CD4-positive, alpha-beta T cell (primary cell): ENCODE data around the gene TRIM33. TPM values are rescaled to one million over a fixed set of nuclear protein-coding genes. Genes with fewer than 3 reads are reported as not detected.

Source experiments
- ATAC-seq: fragments of 200-7000 bp; cut with Tn5 transposase; one replicate; pipeline ENCODE4 v1.10.0; 2022; ENCODE audit warnings: mild to moderate bottlenecking; ENCODE audit not compliant: poor library complexity
- CTCF ChIA-PET: fragments of 350-600 bp; sonication (Branson Sonifier 250); formaldehyde crosslinking; loops from one replicate; lab custom pipeline; 2021; ENCODE audit warnings: antibody characterized with exemption, inconsistent platforms; lab: Charles Lee
- POLR2A ChIA-PET: fragments of 350-600 bp; sonication (Branson Sonifier 250); formaldehyde crosslinking; loops from one replicate; lab custom pipeline; 2021; ENCODE audit warnings: antibody characterized with exemption, inconsistent platforms; lab: Charles Lee
- DNase-seq, 14 experiments: peaks; one replicate each; pipeline ENCODE4 v3.0.0-alpha.2; 2013 to 2020; ENCODE audit warnings: mixed read lengths in 2 of 14
- H3K27ac ChIP-seq, 2 donors: one replicate each; pipeline versions ENCODE4 v1.5.1 to v1.7.0; 2013; ENCODE audit warnings: low read length in 2 of 2, low read depth in 1 of 2, mild to moderate bottlenecking in 1 of 2
- H3K27me3 ChIP-seq, 2 experiments: 1 replicate in 1 of 2; 2 replicates in 1 of 2; pipeline versions ENCODE4 v1.6.1 to v1.7.0; 2013; ENCODE audit warnings: low read length in 2 of 2, control low read depth in 1 of 2, mild to moderate bottlenecking in 1 of 2, moderate library complexity in 1 of 2; ENCODE audit not compliant: insufficient read depth in 2 of 2, control insufficient read depth in 1 of 2
- H3K36me3 ChIP-seq: one replicate; pipeline ENCODE4 v1.6.1; 2013; ENCODE audit warnings: low read length, control low read depth; ENCODE audit not compliant: insufficient read depth
- H3K4me1 ChIP-seq: one replicate; pipeline ENCODE4 v1.6.1; 2013; ENCODE audit warnings: low read length, control low read depth; ENCODE audit not compliant: insufficient read depth
- H3K4me3 ChIP-seq: one replicate; pipeline ENCODE4 v1.5.1; 2013; ENCODE audit warnings: mild to moderate bottlenecking, low read length, moderate library complexity
- H3K9me3 ChIP-seq, 2 experiments: 1 replicate in 1 of 2; 2 replicates in 1 of 2; pipeline versions ENCODE4 v1.6.1 to v1.7.0; 2013; ENCODE audit warnings: low read length in 2 of 2, mild to moderate bottlenecking in 2 of 2, control low read depth in 1 of 2, moderate library complexity in 1 of 2; ENCODE audit not compliant: control insufficient read depth in 1 of 2, insufficient read depth in 1 of 2
- H3K27ac Mint-ChIP-seq: one replicate; pipeline ENCODE4 v1.8.0; 2020; ENCODE audit warnings: mixed read lengths
- H3K27me3 Mint-ChIP-seq: one replicate; pipeline ENCODE4 v1.8.0; 2021; ENCODE audit warnings: mixed read lengths
- H3K36me3 Mint-ChIP-seq: one replicate; pipeline ENCODE4 v1.8.0; 2021; ENCODE audit warnings: low read depth, mixed read lengths
- H3K4me1 Mint-ChIP-seq: one replicate; pipeline ENCODE4 v1.8.0; 2021; ENCODE audit warnings: low read depth, mixed read lengths
- H3K4me3 Mint-ChIP-seq: one replicate; pipeline ENCODE4 v1.8.0; 2020; ENCODE audit warnings: mild to moderate bottlenecking, mixed read lengths
- H3K9me3 Mint-ChIP-seq: one replicate; pipeline ENCODE4 v1.8.0; 2020; ENCODE audit warnings: mixed read lengths
- CTCF ChIP-seq: fragments of 200-600 bp; IDR thresholded peaks from one replicate; pipeline ENCODE4 v1.8.0; 2022; ENCODE audit warnings: antibody characterized with exemption, mild to moderate bottlenecking
- intact Hi-C, 2 experiments: fragments of 100-400 bp; cut with DNase I in 1 of 2; cut with micrococcal nuclease in 1 of 2; formaldehyde crosslinking; loops; one replicate each; pipeline versions ENCODE4 v1.15.1 to v1.9.0; 2023 to 2025; cut with DNase I, micrococcal nuclease
- total RNA-seq, 174 experiments: library from RNA in 2 of 174; stranded (reverse) in 2 of 174; gene quantifications; one replicate each; pipeline ENCODE4 v1.2.3 and lab custom pipeline; 2021 to 2026

The TRIM33 gene
- total RNA-seq, 2 experiments from 2014 or later = 42.6 to 45.0 TPM

GRCh38 chr1:114346480-114347029, 164.4 kb downstream of the TRIM33 start:
- ChIA-PET CTCF (interaction anchor here (0.7 to 2.4 kb wide), 12 partner anchors 8 to 488 kb away, joined by 3 to 8 read pairs (median 4); no protein-coding TSS in a partner anchor), POLR2A (interaction anchor here (0.7 to 2.2 kb wide), 5 partner anchors 12 to 164 kb away, joined by 3 to 7 read pairs (median 5); partner anchors contain the start of gene TRIM33)
- Mint-ChIP-seq H3K27ac (peak overlapping the region; percentile 79), H3K36me3 (no peaks in the 10 kb centered on the region), H3K9me3 (no peaks in the 10 kb centered on the region), H3K27me3 (no peaks in the 10 kb centered on the region), H3K4me3 (peak overlapping the region; percentile 97), H3K4me1 (peaks cover 31% of the 10 kb centered on the region)
- TF ChIP-seq CTCF = peak; percentile 100
- ATAC-seq (peak; percentile 98), DNase-seq (peak; percentile 92 to 99 (median 98))
- Histone ChIP-seq H3K4me3 (peak overlapping the region; percentile 55), H3K4me1 (peaks cover 49% of the 10 kb centered on the region), H3K36me3 (no peaks in the 10 kb centered on the region), H3K27ac (peak overlapping the region in 1 of 2 donors; percentile 22), H3K27me3 (no peaks in the 10 kb centered on the region), H3K9me3 (no peaks in the 10 kb centered on the region)
- intact Hi-C loops = loop anchor here (1.0 to 10.0 kb wide), 11 partner anchors 82 to 1274 kb away; partner anchors contain the start of genes DENND2C (in 2 of the 2), LRIG2 (in 1 of the 2) and NRAS (in 1 of the 2)

- H3K4me3 Mint-ChIP-seq = peak overlapping the region; percentile 97
- Histone ChIP-seq H3K27ac (peak overlapping the region in 1 of 2 donors; percentile 22), H3K36me3 (no peaks in the 10 kb centered on the region), H3K4me3 (peak overlapping the region; percentile 55), H3K27me3 (no peaks in the 10 kb centered on the region), H3K9me3 (no peaks in the 10 kb centered on the region), H3K4me1 (peaks cover 54% of the 10 kb centered on the region)
- intact Hi-C loops = loop anchor here (1.0 to 10.0 kb wide), 11 partner anchors 82 to 1274 kb away; partner anchors contain the start of genes DENND2C (in 2 of the 2), LRIG2 (in 1 of the 2) and NRAS (in 1 of the 2)
- CTCF ChIA-PET = interaction anchor here (1.1 to 2.4 kb wide), 6 partner anchors 8 to 189 kb away, joined by 3 to 8 read pairs (median 7); no protein-coding TSS in a partner anchor
- peaks cover 36% of the 10 kb centered on the region for H3K4me1 Mint-ChIP-seq
- POLR2A ChIA-PET = interaction anchor here (0.6 to 2.2 kb wide), 4 partner anchors 12 to 1732 kb away, joined by 3 to 5 read pairs (median 4); no protein-coding TSS in a partner anchor
- H3K9me3 Mint-ChIP-seq = no peaks in the 10 kb centered on the region
- no peaks in the 10 kb centered on the region for H3K36me3 Mint-ChIP-seq
- no peak for DNase-seq
- H3K27ac Mint-ChIP-seq = peak overlapping the region; percentile 79
- no peak for TF ChIP-seq CTCF
- H3K27me3 Mint-ChIP-seq = no peaks in the 10 kb centered on the region
- peak; percentile 11 for ATAC-seq
Observed at GRCh38 chr1:114345930-114346479, 165.0 kb downstream of the TRIM33 start.

GRCh38 chr1:114344656-114345055, 166.3 kb downstream of the TRIM33 start:
- H3K27ac ChIP-seq = no peak overlapping the region
- no peaks in the 10 kb centered on the region for H3K9me3 ChIP-seq
- no peaks in the 10 kb centered on the region for H3K36me3 ChIP-seq
- CTCF ChIA-PET = no interaction called here
- no peaks in the 10 kb centered on the region for H3K36me3 Mint-ChIP-seq
- H3K4me1 Mint-ChIP-seq = peaks cover 50% of the 10 kb centered on the region
- no peak for TF ChIP-seq CTCF
- H3K9me3 Mint-ChIP-seq = no peaks in the 10 kb centered on the region
- POLR2A ChIA-PET = no interaction called here
- H3K4me3 Mint-ChIP-seq = no peak overlapping the region
- H3K27me3 Mint-ChIP-seq = no peaks in the 10 kb centered on the region
- intact Hi-C loops = loop anchor here (5.0 to 10.0 kb wide), 8 partner anchors 163 to 1272 kb away; partner anchors contain the start of genes LRIG2 (in 1 of the 2) and NRAS (in 1 of the 2)
- no peak overlapping the region for H3K4me3 ChIP-seq
- H3K4me1 ChIP-seq = peaks cover 68% of the 10 kb centered on the region
- ATAC-seq (no peak), DNase-seq (no peak)
- H3K27me3 ChIP-seq = no peaks in the 10 kb centered on the region
- H3K27ac Mint-ChIP-seq = no peak overlapping the region

Other genes with a start within 250 kb of the TRIM33 start
- 100 to 1,000 TPM; 109 to 111 TPM for gene BCAS2, start 70.4 kb upstream of the TRIM33 start, total RNA-seq
- gene DENND2C, start 158.8 kb upstream of the TRIM33 start, total RNA-seq = 1 to 10 TPM; 1.6 to 2.0 TPM
- gene AMPD1, start 184.3 kb upstream of the TRIM33 start, total RNA-seq = not detected
- 10 to 100 TPM; 28.9 to 30.4 TPM for gene NRAS, start 205.6 kb upstream of the TRIM33 start, total RNA-seq
- gene CSDE1, start 246.8 kb upstream of the TRIM33 start, total RNA-seq = 100 to 1,000 TPM; 725 to 731 TPM